ENCODE data around the gene SLC25A6. TPM values are rescaled to one million over a fixed set of nuclear protein-coding genes. Genes with fewer than 3 reads are reported as not detected.
"Not testable (repeated sequence)": the region's sequence is repeated elsewhere in the genome, so short reads cannot be mapped to it uniquely, and the experiment has no call there.

The SLC25A6 gene
- total RNA-seq, 1 donor from 2014 or later = 345 TPM

- no peak for TF ChIP-seq EZH2 (IDR thresholded peaks at IDR 0.05; ENCODE audit: insufficient read depth, low read length)
- no peak for TF ChIP-seq CTCF (IDR thresholded peaks at IDR 0.05; ENCODE audit: insufficient read depth, low read depth, low read length)
- DNase-seq (ENCODE audit: low read depth) = no peak
- no peak overlapping the region for H3K4me3 Mint-ChIP-seq (ENCODE audit: unreplicated experiment)
Observed at GRCh38 chrX:1380672-1381233, 11.2 kb downstream of the SLC25A6 start.

GRCh38 chrX:1378306-1378759 lies 13.6 kb downstream of the SLC25A6 start:
- no peak for TF ChIP-seq EZH2 (IDR thresholded peaks at IDR 0.05; ENCODE audit: insufficient read depth, low read length)
- TF ChIP-seq CTCF (IDR thresholded peaks at IDR 0.05; ENCODE audit: insufficient read depth, low read depth, low read length) = no peak
- peaks cover under 1% of the 10 kb centered on the region for H3K36me3 ChIP-seq (ENCODE audit: insufficient read depth, low read length)
- H3K27ac Mint-ChIP-seq (ENCODE audit: unreplicated experiment) = no peak overlapping the region
- H3K4me2 ChIP-seq (ENCODE audit: low read length) = no peak overlapping the region
- peaks cover 8% of the 10 kb centered on the region for H4K20me1 ChIP-seq (ENCODE audit: insufficient read depth, low read length)
- no peak overlapping the region for H3K9ac ChIP-seq (ENCODE audit: low read length)
- DNase-seq (ENCODE audit: low read depth) = no peak
- no peak overlapping the region for H3K4me3 Mint-ChIP-seq (ENCODE audit: unreplicated experiment)
- no peak for FAIRE-seq
- H3K27me3 Mint-ChIP-seq (ENCODE audit: low read depth, unreplicated experiment) = no peaks in the 10 kb centered on the region
- H3K27ac ChIP-seq (ENCODE audit: low read depth, low read length) = no peak overlapping the region
- peaks cover 3% of the 10 kb centered on the region for H3K4me1 Mint-ChIP-seq (ENCODE audit: low read depth, unreplicated experiment)
- no peaks in the 10 kb centered on the region for H3K9me3 ChIP-seq (ENCODE audit: insufficient read depth, low read depth, low read length)
- H3K4me3 ChIP-seq (ENCODE audit: insufficient read depth, low read depth, low read length) = no peak overlapping the region
- no peaks in the 10 kb centered on the region for H3K27me3 ChIP-seq (ENCODE audit: insufficient read depth, low read length)
- no peaks in the 10 kb centered on the region for H3K9me3 Mint-ChIP-seq (ENCODE audit: unreplicated experiment)
- H3K36me3 Mint-ChIP-seq (ENCODE audit: low read depth, unreplicated experiment) = peaks cover 2% of the 10 kb centered on the region
- H2AFZ ChIP-seq (ENCODE audit: low read depth, low read length) = no peak overlapping the region
- H3K4me1 ChIP-seq (ENCODE audit: insufficient read depth, low read length) = peaks cover under 1% of the 10 kb centered on the region
- H3K79me2 ChIP-seq (ENCODE audit: insufficient read depth, low read length) = no peaks in the 10 kb centered on the region

More at GRCh38 chrX:1380672-1381233, 11.2 kb downstream of the SLC25A6 start:
- H3K4me2 ChIP-seq (ENCODE audit: low read length) = no peak overlapping the region
- peaks cover 15% of the 10 kb centered on the region for H3K36me3 ChIP-seq (ENCODE audit: insufficient read depth, low read length)
- peaks cover 4% of the 10 kb centered on the region for H3K79me2 ChIP-seq (ENCODE audit: insufficient read depth, low read length)
- H3K9ac ChIP-seq (ENCODE audit: low read length) = no peak overlapping the region
- no peaks in the 10 kb centered on the region for H3K27me3 ChIP-seq (ENCODE audit: insufficient read depth, low read length)
- Mint-ChIP-seq H3K4me1 (ENCODE audit: low read depth, unreplicated experiment) (peaks cover 3% of the 10 kb centered on the region), H3K27ac (ENCODE audit: unreplicated experiment) (peak overlapping the region; percentile 41), H3K27me3 (ENCODE audit: low read depth, unreplicated experiment) (no peaks in the 10 kb centered on the region), H3K36me3 (ENCODE audit: low read depth, unreplicated experiment) (peaks cover 5% of the 10 kb centered on the region), H3K9me3 (ENCODE audit: unreplicated experiment) (no peaks in the 10 kb centered on the region)
- no peak overlapping the region for H3K27ac ChIP-seq (ENCODE audit: low read depth, low read length)
- H2AFZ ChIP-seq (ENCODE audit: low read depth, low read length) = no peak overlapping the region
- peaks cover 8% of the 10 kb centered on the region for H3K4me1 ChIP-seq (ENCODE audit: insufficient read depth, low read length)
- peaks cover 28% of the 10 kb centered on the region for H4K20me1 ChIP-seq (ENCODE audit: insufficient read depth, low read length)
- H3K9me3 ChIP-seq (ENCODE audit: insufficient read depth, low read depth, low read length) = no peaks in the 10 kb centered on the region
- H3K4me3 ChIP-seq (ENCODE audit: insufficient read depth, low read depth, low read length) = no peak overlapping the region
- no peak for FAIRE-seq

- H3K36me3 Mint-ChIP-seq (ENCODE audit: low read depth, unreplicated experiment) = peaks cover 2% of the 10 kb centered on the region
- TF ChIP-seq EZH2 (IDR thresholded peaks at IDR 0.05; ENCODE audit: insufficient read depth, low read length) = no peak
- TF ChIP-seq CTCF (IDR thresholded peaks at IDR 0.05; ENCODE audit: insufficient read depth, low read depth, low read length) = no peak
- Histone ChIP-seq H3K4me3 (ENCODE audit: insufficient read depth, low read depth, low read length) (no peak overlapping the region), H2AFZ (ENCODE audit: low read depth, low read length) (no peak overlapping the region), H3K4me1 (ENCODE audit: insufficient read depth, low read length) (no peaks in the 10 kb centered on the region), H3K9me3 (ENCODE audit: insufficient read depth, low read depth, low read length) (no peaks in the 10 kb centered on the region), H3K27me3 (ENCODE audit: insufficient read depth, low read length) (no peaks in the 10 kb centered on the region), H4K20me1 (ENCODE audit: insufficient read depth, low read length) (no peaks in the 10 kb centered on the region), H3K79me2 (ENCODE audit: insufficient read depth, low read length) (no peaks in the 10 kb centered on the region), H3K4me2 (ENCODE audit: low read length) (no peak overlapping the region), H3K36me3 (ENCODE audit: insufficient read depth, low read length) (no peaks in the 10 kb centered on the region), H3K27ac (ENCODE audit: low read depth, low read length) (no peak overlapping the region), H3K9ac (ENCODE audit: low read length) (no peak overlapping the region)
- no peaks in the 10 kb centered on the region for H3K4me1 Mint-ChIP-seq (ENCODE audit: low read depth, unreplicated experiment)
- FAIRE-seq = no peak
- H3K27me3 Mint-ChIP-seq (ENCODE audit: low read depth, unreplicated experiment) = no peaks in the 10 kb centered on the region
- H3K4me3 Mint-ChIP-seq (ENCODE audit: unreplicated experiment) = no peak overlapping the region
- H3K27ac Mint-ChIP-seq (ENCODE audit: unreplicated experiment) = no peak overlapping the region
- no peaks in the 10 kb centered on the region for H3K9me3 Mint-ChIP-seq (ENCODE audit: unreplicated experiment)
- no peak for DNase-seq (ENCODE audit: low read depth)
Observed at GRCh38 chrX:1368385-1368698, 23.6 kb downstream of the SLC25A6 start.

GRCh38 chrX:1366363-1366762 lies 25.6 kb downstream of the SLC25A6 start:
- H2AFZ ChIP-seq (ENCODE audit: low read depth, low read length); H3K4me1 Mint-ChIP-seq (ENCODE audit: low read depth, unreplicated experiment); H3K4me3 Mint-ChIP-seq (ENCODE audit: unreplicated experiment); H3K4me1 ChIP-seq (ENCODE audit: insufficient read depth, low read length); H3K9me3 Mint-ChIP-seq (ENCODE audit: unreplicated experiment); H3K27me3 Mint-ChIP-seq (ENCODE audit: low read depth, unreplicated experiment); H3K9me3 ChIP-seq (ENCODE audit: insufficient read depth, low read depth, low read length); H3K27ac Mint-ChIP-seq (ENCODE audit: unreplicated experiment); H3K4me2 ChIP-seq (ENCODE audit: low read length); H3K9ac ChIP-seq (ENCODE audit: low read length); H4K20me1 ChIP-seq (ENCODE audit: insufficient read depth, low read length); H3K4me3 ChIP-seq (ENCODE audit: insufficient read depth, low read depth, low read length); DNase-seq (ENCODE audit: low read depth); H3K79me2 ChIP-seq (ENCODE audit: insufficient read depth, low read length); H3K27ac ChIP-seq (ENCODE audit: low read depth, low read length); H3K27me3 ChIP-seq (ENCODE audit: insufficient read depth, low read length); H3K36me3 ChIP-seq (ENCODE audit: insufficient read depth, low read length); FAIRE-seq: not testable (repeated sequence)
- H3K36me3 Mint-ChIP-seq (ENCODE audit: low read depth, unreplicated experiment) = peaks cover 11% of the 10 kb centered on the region
